Cardiac muscle cell (in vitro differentiated cells and primary cell): ENCODE data around the gene SP2. TPM values are rescaled to one million over a fixed set of nuclear protein-coding genes. Genes with fewer than 3 reads are reported as not detected.
"Not testable (repeated sequence)": the region's sequence is repeated elsewhere in the genome, so short reads cannot be mapped to it uniquely, and the experiment has no call there.

Experiments
- DNase-seq, 2 donors: peaks; one replicate each; pipeline versions ENCODE4 v3.0.0 to v3.0.0-alpha.2; 2010 to 2017; ENCODE audit warnings: low read depth in 1 of 2, low spot score in 1 of 2
- H3K27ac ChIP-seq: fragments of 200-600 bp; sonication (generic); 2 replicates; pipeline ENCODE4 v1.5.1; 2016
- H3K27me3 ChIP-seq: fragments of 200-600 bp; sonication (generic); 2 replicates; pipeline ENCODE4 v1.6.0; 2016; ENCODE audit warnings: control low read depth
- H3K36me3 ChIP-seq: fragments of 200-600 bp; sonication (generic); 2 replicates; pipeline ENCODE4 v1.5.1; 2016; ENCODE audit warnings: control low read depth
- H3K4me1 ChIP-seq: fragments of 200-600 bp; sonication (generic); 2 replicates; pipeline ENCODE4 v1.8.1; 2017; ENCODE audit warnings: low read depth, mild to moderate bottlenecking, mixed run types
- H3K4me3 ChIP-seq: fragments of 200-600 bp; sonication (generic); 2 replicates; pipeline ENCODE4 v1.5.1; 2016; ENCODE audit warnings: mild to moderate bottlenecking
- H3K9me3 ChIP-seq: fragments of 200-600 bp; sonication (generic); 2 replicates; pipeline ENCODE4 v1.5.1; 2017; ENCODE audit warnings: low read depth, mild to moderate bottlenecking, control low read depth
- polyA plus RNA-seq: library from polyadenylated mRNA; unstranded; fragments of >200 nt; fragmentation: Nextera tagmentation; extraction: Ambion mirVana; gene quantifications from 2 replicates; pipeline ENCODE4 v1.2.1, GENCODE V29; 2016
- total RNA-seq: library from RNA; depleted of rRNA; stranded (reverse); fragments of >200 nt; gene quantifications from 2 replicates; pipeline ENCODE4 v1.2.3, GENCODE V29; 2016
- TF ChIP-seq, protein P1 (sequence below): IDR thresholded peaks from 2 replicates; pipeline ENCODE4 v1.5.1; 2012; ENCODE audit warnings: low read depth, mild to moderate bottlenecking, low read length

SP2 gene
- total and polyA plus RNA-seq, 2 experiments from 2014 or later, result 3.7 to 10.5 TPM

DNA sequence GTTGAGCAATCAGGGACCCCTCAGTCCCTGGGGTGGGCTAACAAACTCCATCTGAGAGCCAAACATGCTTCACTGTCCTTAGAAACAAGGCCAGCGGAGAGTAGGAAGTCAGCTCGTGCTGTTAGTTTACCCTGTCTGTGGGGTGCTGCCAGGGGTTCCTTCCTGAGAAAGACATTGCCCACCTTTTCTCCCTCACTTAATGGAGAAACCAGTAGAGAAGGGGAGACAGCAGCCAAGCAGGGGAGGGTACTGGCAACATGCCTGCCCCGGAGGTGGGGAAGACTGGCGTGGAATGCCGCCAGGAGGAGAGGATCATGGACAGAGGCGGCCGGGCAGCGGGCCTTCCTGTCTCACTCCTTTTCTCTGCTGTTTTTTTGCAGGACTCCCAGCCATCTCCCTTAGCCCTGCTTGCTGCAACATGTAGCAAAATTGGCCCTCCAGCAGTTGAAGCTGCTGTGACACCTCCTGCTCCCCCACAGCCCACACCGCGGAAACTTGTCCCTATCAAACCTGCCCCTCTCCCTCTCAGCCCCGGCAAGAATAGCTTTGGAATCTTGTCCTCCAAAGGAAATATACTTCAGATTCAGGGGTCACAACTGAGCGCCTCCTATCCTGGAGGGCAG lies 19.9 kb downstream of the SP2 start:
- Histone ChIP-seq H3K4me1 (peaks cover 3% of the 10 kb centered on the region), H3K36me3 (peaks cover 10% of the 10 kb centered on the region), H3K4me3 (no peak overlapping the region), H3K9me3 (no peaks in the 10 kb centered on the region), H3K27me3 (no peaks in the 10 kb centered on the region), H3K27ac (no peak overlapping the region)
- TF ChIP-seq, protein P1, sequence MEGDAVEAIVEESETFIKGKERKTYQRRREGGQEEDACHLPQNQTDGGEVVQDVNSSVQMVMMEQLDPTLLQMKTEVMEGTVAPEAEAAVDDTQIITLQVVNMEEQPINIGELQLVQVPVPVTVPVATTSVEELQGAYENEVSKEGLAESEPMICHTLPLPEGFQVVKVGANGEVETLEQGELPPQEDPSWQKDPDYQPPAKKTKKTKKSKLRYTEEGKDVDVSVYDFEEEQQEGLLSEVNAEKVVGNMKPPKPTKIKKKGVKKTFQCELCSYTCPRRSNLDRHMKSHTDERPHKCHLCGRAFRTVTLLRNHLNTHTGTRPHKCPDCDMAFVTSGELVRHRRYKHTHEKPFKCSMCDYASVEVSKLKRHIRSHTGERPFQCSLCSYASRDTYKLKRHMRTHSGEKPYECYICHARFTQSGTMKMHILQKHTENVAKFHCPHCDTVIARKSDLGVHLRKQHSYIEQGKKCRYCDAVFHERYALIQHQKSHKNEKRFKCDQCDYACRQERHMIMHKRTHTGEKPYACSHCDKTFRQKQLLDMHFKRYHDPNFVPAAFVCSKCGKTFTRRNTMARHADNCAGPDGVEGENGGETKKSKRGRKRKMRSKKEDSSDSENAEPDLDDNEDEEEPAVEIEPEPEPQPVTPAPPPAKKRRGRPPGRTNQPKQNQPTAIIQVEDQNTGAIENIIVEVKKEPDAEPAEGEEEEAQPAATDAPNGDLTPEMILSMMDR, result no peak
- no peak for DNase-seq

DNA sequence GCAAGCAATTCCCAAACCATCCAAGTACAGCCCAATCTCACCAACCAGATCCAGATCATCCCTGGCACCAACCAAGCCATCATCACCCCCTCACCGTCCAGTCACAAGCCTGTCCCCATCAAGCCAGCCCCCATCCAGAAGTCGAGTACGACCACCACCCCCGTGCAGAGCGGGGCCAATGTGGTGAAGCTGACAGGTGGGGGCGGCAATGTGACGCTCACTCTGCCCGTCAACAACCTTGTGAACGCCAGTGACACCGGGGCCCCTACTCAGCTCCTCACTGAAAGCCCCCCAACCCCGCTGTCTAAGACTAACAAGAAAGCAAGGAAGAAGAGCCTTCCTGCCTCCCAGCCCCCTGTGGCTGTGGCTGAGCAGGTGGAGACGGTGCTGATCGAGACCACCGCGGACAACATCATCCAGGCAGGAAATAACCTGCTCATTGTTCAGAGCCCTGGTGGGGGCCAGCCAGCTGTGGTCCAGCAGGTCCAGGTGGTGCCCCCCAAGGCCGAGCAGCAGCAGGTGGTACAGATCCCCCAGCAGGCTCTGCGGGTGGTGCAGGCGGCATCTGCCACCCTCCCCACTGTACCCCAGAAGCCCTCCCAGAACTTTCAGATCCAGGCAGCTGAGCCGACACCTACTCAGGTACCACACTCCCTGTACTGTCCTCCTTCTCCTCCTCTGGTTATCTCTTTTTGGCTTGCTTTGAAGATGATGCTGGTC lies 20.6 kb downstream of the SP2 start:
- peaks cover 3% of the 10 kb centered on the region for H3K4me1 ChIP-seq
- no peak for DNase-seq
- peaks cover 10% of the 10 kb centered on the region for H3K36me3 ChIP-seq
- no peak overlapping the region for H3K27ac ChIP-seq
- H3K27me3 ChIP-seq, result no peaks in the 10 kb centered on the region
- H3K9me3 ChIP-seq, result no peaks in the 10 kb centered on the region
- H3K4me3 ChIP-seq, result no peak overlapping the region
- TF ChIP-seq, protein P1, result no peak

DNA sequence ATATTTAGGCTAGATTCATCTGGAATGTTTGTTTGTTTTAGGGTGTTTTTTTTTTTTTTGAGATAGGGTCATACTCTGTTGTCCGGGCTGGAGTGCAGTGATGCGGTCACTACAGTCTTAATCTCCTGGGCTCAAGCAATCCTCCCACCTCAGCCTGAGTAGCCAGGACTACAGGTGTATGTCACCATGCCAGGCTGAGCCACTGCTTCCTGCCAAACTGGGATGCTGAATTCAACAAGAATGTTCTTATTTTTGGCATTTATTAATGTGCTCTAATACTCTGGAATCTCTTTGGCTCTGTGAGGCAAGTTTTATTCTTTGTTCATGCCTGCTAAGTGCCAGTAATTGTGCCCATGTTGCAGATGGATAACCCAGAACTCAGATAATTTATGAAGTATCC lies 21.5 kb downstream of the SP2 start:
- H3K4me3 ChIP-seq, result no peak overlapping the region
- H3K9me3 ChIP-seq, result no peaks in the 10 kb centered on the region
- peaks cover 10% of the 10 kb centered on the region for H3K36me3 ChIP-seq
- H3K27ac ChIP-seq, result no peak overlapping the region
- TF ChIP-seq, protein P1, result no peak
- DNase-seq, result no peak
- no peaks in the 10 kb centered on the region for H3K27me3 ChIP-seq
- peaks cover 3% of the 10 kb centered on the region for H3K4me1 ChIP-seq

DNA sequence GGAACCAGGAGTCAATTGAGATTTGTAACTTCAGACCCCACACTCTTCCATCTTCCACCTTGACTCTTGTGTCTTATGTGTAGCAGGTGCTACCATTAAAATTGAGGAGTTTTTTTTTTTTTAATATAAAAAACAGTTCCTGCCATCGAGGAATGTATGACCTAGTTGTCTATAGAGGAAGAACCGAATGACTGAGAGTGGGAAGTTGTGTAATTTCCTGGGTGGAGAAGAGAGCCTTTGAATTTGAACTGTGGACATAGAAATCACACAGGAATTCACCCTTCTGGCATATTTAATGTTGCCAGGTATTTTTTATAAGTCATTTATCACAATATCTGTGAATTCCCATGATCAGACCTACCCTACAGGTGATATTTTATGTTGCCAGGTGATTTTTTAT lies 22.0 kb downstream of the SP2 start:
- Histone ChIP-seq H3K4me1 (peaks cover 3% of the 10 kb centered on the region), H3K4me3 (no peak overlapping the region), H3K36me3 (peaks cover 10% of the 10 kb centered on the region), H3K9me3 (no peaks in the 10 kb centered on the region), H3K27me3 (no peaks in the 10 kb centered on the region), H3K27ac (no peak overlapping the region)
- TF ChIP-seq, protein P1, result no peak
- no peak for DNase-seq

DNA sequence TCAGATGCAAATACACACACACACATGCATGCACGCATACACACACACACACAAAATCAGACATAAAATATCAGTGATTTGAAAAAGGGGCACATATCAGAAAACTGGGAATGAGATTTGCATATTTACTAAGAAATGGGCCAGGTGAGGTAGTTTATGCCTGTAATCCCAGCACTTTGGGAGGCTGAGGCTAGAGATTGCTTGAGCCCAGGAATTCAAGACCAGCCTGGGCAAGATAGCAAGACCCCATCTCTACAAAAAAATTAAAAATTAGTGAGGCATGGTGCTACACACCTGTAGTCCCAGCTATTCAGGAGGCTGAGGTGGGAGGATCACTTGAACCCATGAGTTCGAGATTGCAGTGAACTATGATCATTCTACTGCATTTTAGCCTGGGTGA lies 23.0 kb downstream of the SP2 start:
- DNase-seq, result no peak
- Histone ChIP-seq H3K4me3 (no peak overlapping the region), H3K4me1 (peaks cover 3% of the 10 kb centered on the region), H3K27ac (no peak overlapping the region), H3K9me3 (no peaks in the 10 kb centered on the region), H3K36me3 (peaks cover 10% of the 10 kb centered on the region), H3K27me3 (no peaks in the 10 kb centered on the region)
- TF ChIP-seq, protein P1, result no peak

DNA sequence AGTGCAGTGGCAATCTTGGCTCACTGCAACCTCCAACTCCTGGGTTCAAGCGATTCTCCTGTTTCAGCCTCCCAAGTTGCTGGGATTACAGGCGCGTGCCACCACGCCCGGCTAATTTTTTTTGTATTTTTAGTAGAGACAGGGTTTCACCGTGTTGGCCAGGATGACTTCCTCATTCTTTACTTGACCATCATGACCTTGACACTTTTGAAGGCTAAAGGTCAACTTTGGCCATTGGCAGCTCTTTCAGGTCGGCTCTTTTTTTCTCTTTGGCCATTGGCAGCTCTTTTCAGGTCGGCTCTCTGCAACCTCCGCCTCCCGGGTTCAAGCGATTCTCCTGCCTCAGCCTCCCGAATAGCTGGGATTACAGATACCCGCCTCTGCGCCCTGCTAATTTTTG lies 23.9 kb downstream of the SP2 start:
- not testable (repeated sequence) for H3K9me3 ChIP-seq, DNase-seq, H3K27me3 ChIP-seq, H3K4me3 ChIP-seq, H3K27ac ChIP-seq, H3K4me1 ChIP-seq
- peaks cover 17% of the 10 kb centered on the region for H3K36me3 ChIP-seq
